Fibroblast of the aortic adventitia (primary cell): Measurements from ENCODE around the gene NOXO1. TPM values are rescaled to one million over a fixed set of nuclear protein-coding genes. Genes with fewer than 3 reads are reported as not detected.

ENCODE experiments used
- DNase-seq: peaks from one replicate; pipeline ENCODE4 v3.0.0-alpha.2; 2010; ENCODE audit warnings: low read depth
- H3K4me3 ChIP-seq: 2 replicates; pipeline ENCODE4 v1.5.1; 2011; ENCODE audit warnings: low read depth, mild to moderate bottlenecking, control low read depth, low read length, moderate library complexity
- total RNA-seq: library from RNA; depleted of rRNA; stranded (reverse); fragments of >200 nt; gene quantifications from 2 replicates; pipeline ENCODE4 v1.2.3, GENCODE V29; 2012; ENCODE audit warnings: low replicate concordance
- TF ChIP-seq, protein P1 (sequence below): IDR thresholded peaks from 2 replicates; pipeline ENCODE4 v1.5.1; 2011; ENCODE audit warnings: mild to moderate bottlenecking, low read length, control low read depth, inconsistent platforms; ENCODE audit not compliant: insufficient read depth

The NOXO1 gene
- total RNA-seq, 1 donor, result not detected

DNA sequence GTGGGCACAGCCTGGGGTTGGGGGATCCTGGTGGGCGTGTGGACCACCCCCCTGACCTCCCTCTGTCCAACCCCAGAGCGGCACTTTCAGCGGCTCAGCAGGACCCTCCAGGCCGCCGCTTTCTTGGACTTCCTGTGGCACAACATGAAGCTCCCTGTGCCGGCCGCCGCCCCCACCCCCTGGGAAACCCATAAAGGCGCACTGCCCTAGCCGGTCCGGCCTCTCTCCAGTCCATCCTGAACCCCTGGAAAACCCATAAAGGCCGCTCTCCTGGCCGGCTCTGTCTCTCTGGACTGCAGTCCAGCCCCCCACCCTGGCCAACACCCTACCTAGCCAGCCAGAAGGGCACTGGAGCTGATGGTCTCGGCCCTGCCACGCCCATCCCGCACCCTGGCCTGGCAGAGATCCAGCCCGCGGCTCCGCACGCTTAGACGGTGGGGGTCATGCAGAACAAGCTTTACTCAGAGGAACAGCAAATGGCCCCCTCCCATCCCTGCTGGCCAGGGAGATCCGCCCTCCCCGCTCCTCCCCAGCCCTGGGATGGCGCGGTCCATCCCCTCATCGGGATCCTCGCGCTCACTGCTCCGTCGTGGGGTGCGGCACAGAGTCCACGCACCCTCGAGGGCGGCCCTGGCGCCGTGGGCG, 2.7 kb downstream of the NOXO1 start:
- TF ChIP-seq, protein P1, sequence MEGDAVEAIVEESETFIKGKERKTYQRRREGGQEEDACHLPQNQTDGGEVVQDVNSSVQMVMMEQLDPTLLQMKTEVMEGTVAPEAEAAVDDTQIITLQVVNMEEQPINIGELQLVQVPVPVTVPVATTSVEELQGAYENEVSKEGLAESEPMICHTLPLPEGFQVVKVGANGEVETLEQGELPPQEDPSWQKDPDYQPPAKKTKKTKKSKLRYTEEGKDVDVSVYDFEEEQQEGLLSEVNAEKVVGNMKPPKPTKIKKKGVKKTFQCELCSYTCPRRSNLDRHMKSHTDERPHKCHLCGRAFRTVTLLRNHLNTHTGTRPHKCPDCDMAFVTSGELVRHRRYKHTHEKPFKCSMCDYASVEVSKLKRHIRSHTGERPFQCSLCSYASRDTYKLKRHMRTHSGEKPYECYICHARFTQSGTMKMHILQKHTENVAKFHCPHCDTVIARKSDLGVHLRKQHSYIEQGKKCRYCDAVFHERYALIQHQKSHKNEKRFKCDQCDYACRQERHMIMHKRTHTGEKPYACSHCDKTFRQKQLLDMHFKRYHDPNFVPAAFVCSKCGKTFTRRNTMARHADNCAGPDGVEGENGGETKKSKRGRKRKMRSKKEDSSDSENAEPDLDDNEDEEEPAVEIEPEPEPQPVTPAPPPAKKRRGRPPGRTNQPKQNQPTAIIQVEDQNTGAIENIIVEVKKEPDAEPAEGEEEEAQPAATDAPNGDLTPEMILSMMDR, result no peak
- no peak overlapping the region for H3K4me3 ChIP-seq
- DNase-seq, result no peak

DNA sequence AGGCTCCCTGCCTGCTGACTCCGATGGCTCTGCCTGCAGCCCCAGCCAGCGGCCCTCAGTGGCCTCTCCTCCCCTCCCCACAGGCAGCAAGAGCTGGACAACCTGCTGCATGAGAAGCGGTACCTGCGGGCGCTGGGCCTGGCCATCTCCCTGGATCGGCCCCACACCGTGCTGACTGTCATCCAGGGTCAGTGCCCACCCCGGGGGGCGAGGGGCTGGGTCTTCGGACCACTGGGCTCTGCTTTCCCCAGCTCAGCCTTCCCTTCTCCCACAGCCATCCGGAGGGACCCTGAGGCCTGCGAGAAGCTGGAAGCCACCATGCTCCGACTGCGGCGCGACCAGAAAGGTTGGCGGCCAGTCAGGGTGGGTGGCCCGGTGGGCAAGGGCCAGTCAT, 3.4 kb downstream of the NOXO1 start:
- TF ChIP-seq, protein P1, result no peak
- no peak overlapping the region for H3K4me3 ChIP-seq
- DNase-seq, result no peak

DNA sequence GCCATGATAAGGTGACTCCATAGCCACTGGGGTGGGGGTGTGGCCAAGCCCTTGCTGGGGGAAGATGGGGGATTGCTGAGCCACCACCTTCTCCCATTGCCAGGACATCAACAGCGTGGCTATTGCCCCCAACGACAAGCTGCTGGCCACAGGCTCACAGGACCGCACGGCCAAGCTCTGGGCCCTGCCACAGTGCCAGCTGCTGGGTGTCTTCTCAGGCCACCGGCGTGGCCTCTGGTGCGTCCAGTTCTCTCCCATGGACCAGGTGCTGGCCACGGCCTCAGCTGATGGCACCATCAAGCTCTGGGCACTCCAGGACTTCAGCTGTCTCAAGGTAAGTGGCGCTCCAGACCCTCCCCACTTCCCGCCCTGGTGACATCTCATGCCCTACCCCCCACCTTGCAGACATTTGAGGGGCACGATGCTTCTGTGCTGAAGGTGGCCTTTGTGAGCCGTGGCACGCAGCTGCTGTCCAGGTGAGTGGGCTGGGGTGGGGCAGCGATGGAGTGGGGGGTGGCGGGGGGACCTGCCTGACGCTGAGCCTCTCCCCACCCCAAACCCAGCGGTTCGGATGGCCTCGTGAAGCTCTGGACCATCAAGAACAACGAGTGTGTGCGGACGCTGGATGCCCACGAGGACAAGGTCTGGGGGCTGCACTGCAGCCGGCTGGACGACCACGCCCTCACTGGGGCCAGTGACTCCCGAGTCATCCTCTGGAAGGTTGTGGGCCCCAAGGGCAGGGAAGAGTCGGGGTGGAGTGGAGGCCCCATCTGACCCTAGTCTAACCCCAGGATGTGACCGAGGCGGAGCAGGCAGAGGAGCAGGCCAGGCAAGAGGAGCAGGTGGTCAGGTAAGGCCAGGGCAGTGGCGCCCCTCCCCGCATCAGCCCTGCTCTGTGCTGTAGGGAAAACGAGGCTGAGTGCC, 4.1 kb downstream of the NOXO1 start:
- H3K4me3 ChIP-seq, result no peak overlapping the region
- no peak for DNase-seq
- TF ChIP-seq, protein P1, result no peak

DNA sequence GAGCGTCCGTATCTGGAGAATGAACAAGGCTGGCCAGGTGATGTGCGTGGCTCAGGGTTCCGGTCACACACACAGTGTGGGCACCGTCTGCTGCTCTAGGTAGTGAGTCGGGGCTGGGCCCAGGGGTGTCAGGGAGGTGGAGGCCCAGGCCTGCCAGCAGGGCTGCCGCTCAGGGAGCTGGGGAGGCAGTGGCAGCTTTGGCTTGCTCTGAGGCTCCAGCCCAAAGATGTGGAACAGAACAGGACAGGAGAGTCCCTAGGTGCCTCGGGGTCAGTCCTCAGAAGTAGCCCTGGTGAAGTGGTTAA, 5.1 kb downstream of the NOXO1 start:
- DNase-seq, result no peak
- no peak overlapping the region for H3K4me3 ChIP-seq
- TF ChIP-seq, protein P1, result no peak

DNA sequence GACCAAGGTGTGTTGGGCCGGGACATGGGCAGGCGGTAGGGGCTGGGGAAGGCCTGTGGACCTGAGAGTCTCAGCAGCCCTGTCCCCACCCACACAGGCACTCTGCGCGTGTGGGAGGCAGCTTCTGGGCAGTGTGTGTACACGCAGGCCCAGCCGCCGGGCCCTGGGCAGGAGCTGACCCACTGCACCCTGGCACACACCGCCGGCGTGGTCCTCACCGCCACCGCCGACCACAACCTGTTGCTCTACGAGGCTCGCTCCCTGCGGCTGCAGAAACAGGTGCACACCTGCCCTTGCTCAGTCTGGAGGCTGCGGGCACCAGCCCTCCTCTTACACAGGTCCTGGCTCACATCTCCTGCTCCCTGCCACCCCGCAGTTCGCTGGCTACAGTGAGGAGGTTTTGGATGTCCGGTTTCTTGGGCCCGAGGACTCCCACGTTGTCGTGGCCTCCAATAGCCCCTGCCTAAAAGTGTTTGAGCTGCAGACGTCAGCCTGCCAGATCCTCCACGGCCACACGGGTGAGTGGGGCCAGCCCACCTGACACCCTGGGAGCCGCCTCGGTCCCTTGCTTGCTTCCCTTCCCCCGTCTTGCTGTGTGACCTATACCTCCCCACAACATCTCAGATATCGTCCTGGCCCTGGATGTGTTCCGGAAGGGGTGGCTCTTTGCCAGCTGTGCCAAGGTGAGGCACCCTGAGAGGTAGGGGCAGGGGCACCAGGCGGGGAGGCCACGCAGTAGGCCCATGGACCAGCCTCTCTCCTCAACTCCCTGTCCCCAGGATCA, 5.6 kb downstream of the NOXO1 start:
- H3K4me3 ChIP-seq, result no peak overlapping the region
- DNase-seq, result no peak
- TF ChIP-seq, protein P1, result no peak

DNA sequence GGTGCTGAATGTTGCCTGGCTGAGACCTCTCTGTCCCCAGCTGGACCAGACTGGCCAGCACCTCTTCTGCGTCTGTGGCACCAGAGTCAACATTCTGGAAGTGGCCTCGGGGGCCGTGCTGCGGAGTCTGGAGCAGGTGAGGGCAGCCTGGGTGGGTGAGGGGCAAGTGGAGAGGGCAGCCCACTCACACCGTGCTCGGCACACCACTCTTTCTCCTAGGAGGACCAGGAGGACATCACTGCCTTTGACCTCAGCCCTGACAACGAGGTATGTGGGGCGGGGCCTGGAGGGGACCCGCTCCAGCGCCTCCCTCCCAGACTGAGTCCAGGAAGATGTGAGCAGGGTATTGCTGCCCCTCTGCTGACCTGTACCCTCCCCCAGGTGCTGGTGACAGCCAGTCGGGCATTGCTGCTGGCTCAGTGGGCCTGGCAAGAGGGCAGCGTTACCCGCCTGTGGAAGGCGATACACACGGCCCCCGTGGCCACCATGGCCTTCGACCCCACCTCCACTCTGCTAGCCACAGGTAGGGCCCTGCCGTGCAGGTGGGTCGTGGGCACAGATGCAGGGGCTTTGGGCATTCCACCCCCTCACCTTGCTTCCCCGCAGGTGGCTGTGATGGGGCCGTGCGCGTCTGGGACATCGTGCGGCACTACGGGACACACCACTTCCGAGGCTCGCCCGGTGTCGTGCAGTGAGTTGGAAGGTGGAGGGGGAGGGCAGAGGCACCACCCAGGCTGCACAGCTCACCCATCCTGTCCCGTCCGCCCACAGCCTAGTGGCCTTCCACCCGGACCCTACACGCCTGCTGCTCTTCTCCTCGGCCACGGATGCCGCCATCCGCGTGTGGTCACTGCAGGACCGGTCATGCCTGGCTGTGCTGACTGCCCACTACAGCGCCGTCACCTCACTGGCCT, 6.9 kb downstream of the NOXO1 start:
- no peak overlapping the region for H3K4me3 ChIP-seq
- DNase-seq, result no peak
- TF ChIP-seq, protein P1, result no peak
